T follicular helper cell (primary cell): ENCODE measurements around the gene PTPRK.

Experiments used
- DNase-seq: peaks from one replicate; pipeline ENCODE4 v3.0.0-alpha.2; 2020; ENCODE audit warnings: low read depth

PTPRK gene

GRCh38 chr6:128070406-128070805, 450.0 kb downstream of the PTPRK start:
- DNase-seq: no peak

GRCh38 chr6:128069188-128069587, 451.2 kb downstream of the PTPRK start:
- no peak for DNase-seq

GRCh38 chr6:128068119-128068479, 452.3 kb downstream of the PTPRK start:
- no peak for DNase-seq

- DNase-seq: no peak
These were observed 452.8 kb downstream of the PTPRK start for GRCh38 chr6:128067446-128068118.

- DNase-seq: no peak
These were observed 455.3 kb downstream of the PTPRK start for GRCh38 chr6:128065072-128065471.

GRCh38 chr6:128064540-128064895, 455.9 kb downstream of the PTPRK start:
- no peak for DNase-seq

- no peak for DNase-seq
These were observed 456.4 kb downstream of the PTPRK start for GRCh38 chr6:128063850-128064539.

- DNase-seq: no peak
These were observed 457.4 kb downstream of the PTPRK start for GRCh38 chr6:128062882-128063603.

GRCh38 chr6:128057946-128058345, 462.5 kb downstream of the PTPRK start:
- DNase-seq: no peak

- DNase-seq: no peak
These were observed 462.9 kb downstream of the PTPRK start for GRCh38 chr6:128057541-128057940.

- DNase-seq: no peak
These were observed 467.3 kb downstream of the PTPRK start for GRCh38 chr6:128053109-128053508.

GRCh38 chr6:128047989-128048388, 472.4 kb downstream of the PTPRK start:
- DNase-seq: no peak

- no peak for DNase-seq
These were observed 474.4 kb downstream of the PTPRK start for GRCh38 chr6:128046033-128046432.

GRCh38 chr6:128039543-128039942, 480.9 kb downstream of the PTPRK start:
- no peak for DNase-seq

GRCh38 chr6:128036808-128037570, 483.4 kb downstream of the PTPRK start:
- DNase-seq: no peak

- DNase-seq: no peak
These were observed 487.2 kb downstream of the PTPRK start for GRCh38 chr6:128033156-128033555.

GRCh38 chr6:128032042-128032441, 488.4 kb downstream of the PTPRK start:
- DNase-seq: no peak

- DNase-seq: no peak
These were observed 490.6 kb downstream of the PTPRK start for GRCh38 chr6:128029826-128030225.

- no peak for DNase-seq
These were observed 492.2 kb downstream of the PTPRK start for GRCh38 chr6:128028183-128028582.

GRCh38 chr6:128025478-128025877, 494.9 kb downstream of the PTPRK start:
- no peak for DNase-seq

GRCh38 chr6:128024969-128025368, 495.4 kb downstream of the PTPRK start:
- no peak for DNase-seq

- DNase-seq: no peak
These were observed 496.4 kb downstream of the PTPRK start for GRCh38 chr6:128024046-128024445.
